Heart left ventricle (tissue), 13 donors: ENCODE measurements around the gene DUSP6.

Experiments
- POLR2A ChIP-seq, 2 donors: fragments of 450-650 bp; IDR thresholded peaks; one replicate each; pipeline ENCODE4 v1.6.1; 2017; ENCODE audit warnings: antibody characterized with exemption in 2 of 2, mild to moderate bottlenecking in 2 of 2, moderate library complexity in 2 of 2
- TF ChIP-seq, protein P1 (sequence below), 12 donors: fragments of 200-600 bp; sonication (generic) in 4 of 12; IDR thresholded peaks; one replicate each; pipeline versions ENCODE4 v1.5.0 to v1.8.0; 2018 to 2022; ENCODE audit warnings: antibody characterized with exemption in 12 of 12, mild to moderate bottlenecking in 5 of 12
- donor health status: ischemic (EF 13 %, LVEDD 7.1; RV severe dilation, severe dysfunction).
- donor health status: DM: no; HTN: yes; CAD: no.
- donor health status: DM: no; HTN: no; CAD: no.
- donor health status: ischemic (EF 25% LVEDD 6.9; RV normal size, moderate dysfunction).
- donor health status: ischemic (EF 25% LVEDD 5.7; RV mildly dilated, moderate dysfunction).
- donor health status: ischemic (EF 35%, LVEDD 5.7; RV mildly dilated, moderate dysfunction).
- donor health status: nonischemic (EF 11% LVEDD 7.7; RV severe dilation, severe dysfunction).
- donor health status: DM: yes; HTN: yes; CAD: no.
- donor health status: PGD.
- donor health status: ischemic (EF 29% LVEDD 5.4; RV normal size, mild dysfunction).
- donor health status: nonischemic (EF 23%, LVEDD 6.1; RV moderate dilation, normal function).

GRCh38 chr12:89370421-89370831 lies 18.1 kb upstream of the DUSP6 start:
- TF ChIP-seq, protein P1, sequence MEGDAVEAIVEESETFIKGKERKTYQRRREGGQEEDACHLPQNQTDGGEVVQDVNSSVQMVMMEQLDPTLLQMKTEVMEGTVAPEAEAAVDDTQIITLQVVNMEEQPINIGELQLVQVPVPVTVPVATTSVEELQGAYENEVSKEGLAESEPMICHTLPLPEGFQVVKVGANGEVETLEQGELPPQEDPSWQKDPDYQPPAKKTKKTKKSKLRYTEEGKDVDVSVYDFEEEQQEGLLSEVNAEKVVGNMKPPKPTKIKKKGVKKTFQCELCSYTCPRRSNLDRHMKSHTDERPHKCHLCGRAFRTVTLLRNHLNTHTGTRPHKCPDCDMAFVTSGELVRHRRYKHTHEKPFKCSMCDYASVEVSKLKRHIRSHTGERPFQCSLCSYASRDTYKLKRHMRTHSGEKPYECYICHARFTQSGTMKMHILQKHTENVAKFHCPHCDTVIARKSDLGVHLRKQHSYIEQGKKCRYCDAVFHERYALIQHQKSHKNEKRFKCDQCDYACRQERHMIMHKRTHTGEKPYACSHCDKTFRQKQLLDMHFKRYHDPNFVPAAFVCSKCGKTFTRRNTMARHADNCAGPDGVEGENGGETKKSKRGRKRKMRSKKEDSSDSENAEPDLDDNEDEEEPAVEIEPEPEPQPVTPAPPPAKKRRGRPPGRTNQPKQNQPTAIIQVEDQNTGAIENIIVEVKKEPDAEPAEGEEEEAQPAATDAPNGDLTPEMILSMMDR (IDR thresholded peaks at IDR 0.05), result no peak
- TF ChIP-seq POLR2A (IDR thresholded peaks at IDR 0.05), result no peak
